Natural killer cell (primary cell): Measurements from ENCODE around the gene POR. TPM values are rescaled to one million over a fixed set of nuclear protein-coding genes. Genes with fewer than 3 reads are reported as not detected.

Experiments
- ATAC-seq, 3 donors: fragments of 150-1000 bp in 2 of 3; fragments of 200-7000 bp in 1 of 3; cut with Tn5 transposase; 1 replicate in 1 of 3; 2 replicates in 2 of 3; pipeline ENCODE4 v1.10.0; 2021; ENCODE audit warnings: mild to moderate bottlenecking in 2 of 3, moderate library complexity in 2 of 3
- DNase-seq, 2 donors: peaks; one replicate each; pipeline versions ENCODE4 v3.0.0 to v3.0.0-alpha.2; 2013 to 2021; ENCODE audit warnings: mixed read lengths in 1 of 2
- H3K27ac ChIP-seq: one replicate; pipeline ENCODE4 v1.5.1; 2013; ENCODE audit warnings: mild to moderate bottlenecking, low read length
- H3K27me3 ChIP-seq: one replicate; pipeline ENCODE4 v1.6.1; 2013; ENCODE audit warnings: low read length; ENCODE audit not compliant: control insufficient read depth, insufficient read depth
- H3K36me3 ChIP-seq: one replicate; pipeline ENCODE4 v1.6.1; 2013; ENCODE audit warnings: low read length; ENCODE audit not compliant: control insufficient read depth, insufficient read depth
- H3K4me1 ChIP-seq: one replicate; pipeline ENCODE4 v1.6.1; 2013; ENCODE audit warnings: low read length; ENCODE audit not compliant: control insufficient read depth, insufficient read depth
- H3K4me3 ChIP-seq: one replicate; pipeline ENCODE4 v1.5.1; 2013; ENCODE audit warnings: low read length
- H3K9me3 ChIP-seq: one replicate; pipeline ENCODE4 v1.6.1; 2013; ENCODE audit warnings: low read length; ENCODE audit not compliant: control insufficient read depth, insufficient read depth
- H3K27ac Mint-ChIP-seq, 2 donors: one replicate each; pipeline ENCODE4 v1.8.0; 2022; ENCODE audit warnings: mild to moderate bottlenecking in 2 of 2, mixed read lengths in 2 of 2, moderate library complexity in 1 of 2
- H3K27me3 Mint-ChIP-seq, 2 donors: one replicate each; pipeline ENCODE4 v1.8.0; 2022; ENCODE audit warnings: low read depth in 2 of 2, mixed read lengths in 2 of 2
- H3K36me3 Mint-ChIP-seq: one replicate; pipeline ENCODE4 v1.8.0; 2022; ENCODE audit warnings: mixed read lengths
- H3K4me1 Mint-ChIP-seq, 2 donors: one replicate each; pipeline ENCODE4 v1.8.0; 2022; ENCODE audit warnings: mixed read lengths in 2 of 2
- H3K4me3 Mint-ChIP-seq: one replicate; pipeline ENCODE4 v1.8.0; 2022; ENCODE audit warnings: mild to moderate bottlenecking, moderate library complexity, mixed read lengths
- H3K9me3 Mint-ChIP-seq, 2 donors: one replicate each; pipeline ENCODE4 v1.8.0; 2022; ENCODE audit warnings: mixed read lengths in 2 of 2
- WGBS: methylation state at CpG from one replicate; pipeline ENCODE4 v1.1.7; 2013; ENCODE audit warnings: missing lambda C conversion rate; ENCODE audit not compliant: insufficient coverage; 5-methylcytosine and 5-hydroxymethylcytosine counted together
- intact Hi-C: fragments of 100-400 bp; cut with micrococcal nuclease; formaldehyde crosslinking; loops from one replicate; pipeline ENCODE4 v1.14.2; 2022
- total RNA-seq, 4 donors: library from RNA; stranded (reverse); fragments of 120-200 nt in 1 of 4; gene quantifications; one replicate each; pipeline versions ENCODE4 v1.2.3 to v1.2.4, GENCODE V29; 2013 to 2022
- TF ChIP-seq, protein P1 (sequence below): fragments of 200-600 bp; IDR thresholded peaks from one replicate; pipeline ENCODE4 v1.8.0; 2022; ENCODE audit warnings: antibody characterized with exemption

POR gene
- total RNA-seq, 3 donors from 2014 or later (not counting 1 experiment from before 2014, with no cell fraction given): 56.0 to 60.5 (median 58.3) TPM

DNA sequence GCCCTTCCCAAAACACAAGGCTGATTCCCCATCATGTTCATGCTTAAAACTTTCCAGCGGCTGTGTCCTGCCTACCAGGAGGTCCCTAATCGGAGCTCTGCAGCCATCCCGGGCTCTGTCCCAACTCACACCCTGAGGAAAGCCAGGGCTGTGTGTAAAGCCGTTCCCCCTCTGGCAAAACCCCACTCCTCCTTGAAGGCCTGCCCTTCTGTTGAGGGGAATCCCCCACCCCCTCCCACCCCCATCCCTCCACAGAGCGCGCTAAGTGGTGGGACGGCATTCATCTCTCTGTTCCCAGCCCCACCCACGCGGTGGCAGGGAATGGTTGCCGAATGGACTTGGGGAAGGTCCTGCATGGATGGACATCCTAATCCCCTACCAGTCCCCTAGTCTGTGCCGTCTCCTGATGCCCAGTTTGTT is 80.1 kb downstream of the POR start:
- no peak overlapping the region for H3K27ac ChIP-seq
- Mint-ChIP-seq H3K36me3 (no peaks in the 10 kb centered on the region), H3K27ac (peak overlapping the region in 1 of 2 donors; percentile 76), H3K4me1 (peaks cover 18 to 45% of the 10 kb centered on the region in 2 donors), H3K9me3 (no peaks in the 10 kb centered on the region), H3K4me3 (peak overlapping the region; percentile 83), H3K27me3 (no peaks in the 10 kb centered on the region)
- H3K27me3 ChIP-seq: no peaks in the 10 kb centered on the region
- peak overlapping the region; percentile 89 for H3K4me3 ChIP-seq
- H3K9me3 ChIP-seq: no peaks in the 10 kb centered on the region
- peaks cover 27% of the 10 kb centered on the region for H3K4me1 ChIP-seq
- no peak for ATAC-seq
- no peak for DNase-seq
- WGBS: 88% methylated on average over 11 of the region's 11 CpGs
- TF ChIP-seq, protein P1, sequence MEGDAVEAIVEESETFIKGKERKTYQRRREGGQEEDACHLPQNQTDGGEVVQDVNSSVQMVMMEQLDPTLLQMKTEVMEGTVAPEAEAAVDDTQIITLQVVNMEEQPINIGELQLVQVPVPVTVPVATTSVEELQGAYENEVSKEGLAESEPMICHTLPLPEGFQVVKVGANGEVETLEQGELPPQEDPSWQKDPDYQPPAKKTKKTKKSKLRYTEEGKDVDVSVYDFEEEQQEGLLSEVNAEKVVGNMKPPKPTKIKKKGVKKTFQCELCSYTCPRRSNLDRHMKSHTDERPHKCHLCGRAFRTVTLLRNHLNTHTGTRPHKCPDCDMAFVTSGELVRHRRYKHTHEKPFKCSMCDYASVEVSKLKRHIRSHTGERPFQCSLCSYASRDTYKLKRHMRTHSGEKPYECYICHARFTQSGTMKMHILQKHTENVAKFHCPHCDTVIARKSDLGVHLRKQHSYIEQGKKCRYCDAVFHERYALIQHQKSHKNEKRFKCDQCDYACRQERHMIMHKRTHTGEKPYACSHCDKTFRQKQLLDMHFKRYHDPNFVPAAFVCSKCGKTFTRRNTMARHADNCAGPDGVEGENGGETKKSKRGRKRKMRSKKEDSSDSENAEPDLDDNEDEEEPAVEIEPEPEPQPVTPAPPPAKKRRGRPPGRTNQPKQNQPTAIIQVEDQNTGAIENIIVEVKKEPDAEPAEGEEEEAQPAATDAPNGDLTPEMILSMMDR: no peak
- H3K36me3 ChIP-seq: no peaks in the 10 kb centered on the region
- intact Hi-C loops: no loop called here

DNA sequence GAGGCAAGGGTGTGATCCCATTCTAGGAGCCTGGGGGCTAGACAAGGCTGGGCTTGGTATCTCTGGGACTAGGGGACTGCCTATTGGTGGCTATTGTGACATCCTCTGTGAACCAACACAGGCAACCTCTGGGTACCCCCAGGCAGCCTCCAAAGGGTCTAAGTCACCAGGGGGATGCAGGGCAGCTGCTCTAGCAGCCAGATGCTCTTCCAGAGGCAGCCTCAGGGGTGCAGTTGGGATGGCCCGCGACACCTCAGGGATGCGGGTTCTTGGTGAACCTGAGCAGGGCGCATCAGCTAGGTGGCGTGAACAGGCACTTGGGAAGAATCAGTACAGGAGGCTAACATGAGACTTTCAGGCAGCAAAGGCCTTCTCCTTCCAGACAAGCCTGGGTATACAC is 81.0 kb downstream of the POR start:
- Histone ChIP-seq H3K27me3 (no peaks in the 10 kb centered on the region), H3K36me3 (peaks cover 5% of the 10 kb centered on the region), H3K4me1 (peaks cover 27% of the 10 kb centered on the region), H3K9me3 (no peaks in the 10 kb centered on the region), H3K4me3 (no peak overlapping the region), H3K27ac (no peak overlapping the region)
- DNase-seq (no peak), ATAC-seq (no peak)
- WGBS: 97% methylated on average over 5 of the region's 5 CpGs
- peak overlapping the region; percentile 37 for H3K4me3 Mint-ChIP-seq
- intact Hi-C loops: no loop called here
- H3K36me3 Mint-ChIP-seq: no peaks in the 10 kb centered on the region
- no peaks in the 10 kb centered on the region for H3K9me3 Mint-ChIP-seq
- H3K4me1 Mint-ChIP-seq: peaks cover 18 to 37% of the 10 kb centered on the region in 2 donors
- H3K27me3 Mint-ChIP-seq: no peaks in the 10 kb centered on the region
- TF ChIP-seq, protein P1: no peak
- no peak overlapping the region for H3K27ac Mint-ChIP-seq

DNA sequence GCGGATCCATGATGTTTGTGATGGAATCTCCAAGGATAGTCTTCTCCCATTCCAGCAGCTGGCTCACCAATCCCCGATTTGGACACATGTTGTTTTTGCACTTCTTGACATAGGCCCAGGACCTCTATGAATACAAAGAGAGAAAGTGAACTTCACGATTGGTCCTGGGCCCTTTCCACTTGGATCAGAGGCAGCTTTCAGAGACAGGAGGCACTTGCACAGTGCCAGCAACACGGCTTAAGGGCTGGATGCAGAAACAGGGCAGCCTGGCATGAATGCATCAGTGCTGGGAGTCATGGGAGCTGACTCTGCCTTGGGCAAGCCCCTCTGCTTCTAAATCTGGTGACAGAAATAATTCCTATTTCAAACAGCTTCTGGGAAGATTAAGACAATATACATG is 81.5 kb downstream of the POR start:
- Mint-ChIP-seq H3K36me3 (no peaks in the 10 kb centered on the region), H3K4me3 (peak overlapping the region; percentile 40), H3K4me1 (peaks cover 18 to 35% of the 10 kb centered on the region in 2 donors), H3K27ac (no peak overlapping the region), H3K9me3 (no peaks in the 10 kb centered on the region), H3K27me3 (no peaks in the 10 kb centered on the region)
- H3K4me1 ChIP-seq: peaks cover 27% of the 10 kb centered on the region
- DNase-seq (no peak), ATAC-seq (no peak)
- no peak overlapping the region for H3K27ac ChIP-seq
- peaks cover 5% of the 10 kb centered on the region for H3K36me3 ChIP-seq
- no peaks in the 10 kb centered on the region for H3K9me3 ChIP-seq
- TF ChIP-seq, protein P1: no peak
- intact Hi-C loops: no loop called here
- H3K27me3 ChIP-seq: no peaks in the 10 kb centered on the region
- no peak overlapping the region for H3K4me3 ChIP-seq
- WGBS: 96% methylated on average over 4 of the region's 4 CpGs

DNA sequence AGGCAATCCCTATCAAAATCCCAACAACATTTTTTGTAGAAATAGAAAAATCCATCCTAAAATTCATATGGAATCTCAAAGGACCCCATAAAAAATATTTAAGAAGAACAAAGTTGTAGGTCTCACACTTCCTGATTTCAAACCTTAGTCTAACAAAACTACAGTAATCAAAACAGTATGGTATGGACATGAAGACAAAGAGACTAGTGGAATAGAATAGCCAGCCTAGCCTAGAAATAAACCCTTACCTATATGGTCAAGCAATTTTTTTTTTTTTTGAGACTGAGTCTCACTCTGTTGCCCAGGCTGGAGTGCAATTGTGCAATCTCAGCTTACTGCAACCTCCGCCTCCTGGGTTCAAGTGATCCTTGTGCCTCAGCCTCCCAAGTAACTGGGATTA is 83.1 kb downstream of the POR start:
- H3K9me3 Mint-ChIP-seq: no peaks in the 10 kb centered on the region
- H3K36me3 ChIP-seq: peaks cover 13% of the 10 kb centered on the region
- H3K4me1 ChIP-seq: peaks cover 25% of the 10 kb centered on the region
- H3K9me3 ChIP-seq: no peaks in the 10 kb centered on the region
- no peak overlapping the region for H3K27ac ChIP-seq
- no peak for DNase-seq
- no peak overlapping the region for H3K4me3 ChIP-seq
- H3K4me3 Mint-ChIP-seq: no peak overlapping the region
- TF ChIP-seq, protein P1: no peak
- 97% methylated on average over 1 of the region's 1 CpG for WGBS
- H3K27me3 Mint-ChIP-seq: no peaks in the 10 kb centered on the region
- peaks cover 18 to 33% of the 10 kb centered on the region in 2 donors for H3K4me1 Mint-ChIP-seq
- H3K27ac Mint-ChIP-seq: no peak overlapping the region
- intact Hi-C loops: no loop called here
- no peaks in the 10 kb centered on the region for H3K27me3 ChIP-seq
- H3K36me3 Mint-ChIP-seq: no peaks in the 10 kb centered on the region
- no peak for ATAC-seq
